Smooth muscle cell (in vitro differentiated cells): ENCODE results near the gene SLC25A2. TPM values are rescaled to one million over a fixed set of nuclear protein-coding genes. Genes with fewer than 3 reads are reported as not detected.
A peak's percentile ranks its signal among the peaks of the same experiment; 100 is the strongest.

Source experiments
- DNase-seq: peaks from one replicate; lab custom pipeline; 2025; ENCODE audit not compliant: unreplicated experiment; lab: John Stamatoyannopoulos, UW
- H2AFZ ChIP-seq: fragments of 200-600 bp; sonication (generic); 2 replicates; pipeline ENCODE4 v1.6.0; 2016; ENCODE audit warnings: antibody characterized with exemption, low read depth, mild to moderate bottlenecking
- H3F3A ChIP-seq: fragments of 200-600 bp; sonication (generic); 2 replicates; pipeline ENCODE4 v1.6.0; 2017; ENCODE audit warnings: antibody characterized with exemption, low read depth
- H3K27ac ChIP-seq: fragments of 200-600 bp; sonication (generic); 2 replicates; pipeline ENCODE4 v1.5.1; 2016; ENCODE audit warnings: low read depth, mild to moderate bottlenecking
- H3K27me3 ChIP-seq: fragments of 200-600 bp; sonication (generic); 2 replicates; pipeline ENCODE4 v1.6.1; 2016; ENCODE audit warnings: low read depth, mild to moderate bottlenecking
- H3K36me3 ChIP-seq: fragments of 200-600 bp; sonication (generic); 2 replicates; pipeline ENCODE4 v1.5.1; 2016; ENCODE audit warnings: low read depth
- H3K4me1 ChIP-seq: fragments of 200-600 bp; sonication (generic); 2 replicates; pipeline ENCODE4 v1.5.1; 2016; ENCODE audit warnings: low read depth
- H3K4me2 ChIP-seq: fragments of 200-600 bp; sonication (generic); 2 replicates; pipeline ENCODE4 v1.6.0; 2016; ENCODE audit warnings: mild to moderate bottlenecking
- H3K4me3 ChIP-seq: fragments of 200-600 bp; sonication (generic); 2 replicates; pipeline ENCODE4 v1.5.1; 2016; ENCODE audit warnings: mild to moderate bottlenecking
- H3K79me2 ChIP-seq: fragments of 200-600 bp; sonication (generic); 2 replicates; pipeline ENCODE4 v1.6.0; 2016; ENCODE audit warnings: low read depth, mild to moderate bottlenecking
- H3K9ac ChIP-seq: fragments of 200-600 bp; sonication (generic); 2 replicates; pipeline ENCODE4 v1.6.0; 2016; ENCODE audit warnings: low read depth
- H3K9me3 ChIP-seq: fragments of 200-600 bp; sonication (generic); replicated peaks from 2 replicates; pipeline ENCODE4 v1.5.1; 2016; ENCODE audit warnings: low read depth
- H4K20me1 ChIP-seq: fragments of 200-600 bp; sonication (generic); 2 replicates; pipeline ENCODE4 v1.6.0; 2016; ENCODE audit warnings: low read depth
- CTCF ChIP-seq: fragments of 200-600 bp; sonication (generic); IDR thresholded peaks from 2 replicates; pipeline ENCODE4 v1.5.1; 2017; ENCODE audit warnings: borderline replicate concordance, mild to moderate bottlenecking, antibody characterized with exemption; ENCODE audit not compliant: insufficient read depth, poor library complexity, severe bottlenecking
- WGBS: methylation state at CpG from one replicate; pipeline ENCODE4 v1.1.7; 2016; ENCODE audit warnings: low lambda C conversion rate; 5-methylcytosine and 5-hydroxymethylcytosine counted together
- polyA plus RNA-seq: library from polyadenylated mRNA; unstranded; fragments of >200 nt; fragmentation: Nextera tagmentation; extraction: Ambion mirVana; gene quantifications from 2 replicates; pipeline ENCODE4 v1.2.1, GENCODE V29; 2016
- total RNA-seq: library from RNA; depleted of rRNA; stranded (reverse); fragments of >200 nt; gene quantifications from 2 replicates; pipeline ENCODE4 v1.2.3, GENCODE V29; 2014

The SLC25A2 gene
- total and polyA plus RNA-seq, 2 experiments from 2014 or later = 0.15 TPM; not detected in 1

- Histone ChIP-seq H3K79me2 (peaks cover 26% of the 10 kb centered on the region), H3K27ac (no peak overlapping the region), H3K27me3 (no peaks in the 10 kb centered on the region), H3K4me1 (no peaks in the 10 kb centered on the region), H3K4me2 (no peak overlapping the region), H3K9me3 (peaks cover 28% of the 10 kb centered on the region), H3K4me3 (no peak overlapping the region), H3F3A (peaks cover 13% of the 10 kb centered on the region), H2AFZ (no peak overlapping the region), H3K36me3 (peaks cover 27% of the 10 kb centered on the region), H3K9ac (no peak overlapping the region), H4K20me1 (no peaks in the 10 kb centered on the region)
- 99% methylated on average over 3 of the region's 3 CpGs for WGBS
- no peak for DNase-seq
- TF ChIP-seq CTCF = no peak
These were observed 18.4 kb upstream of the SLC25A2 start for GRCh38 chr5:141322261-141322660.

GRCh38 chr5:141320225-141321169, 16.6 kb upstream of the SLC25A2 start, which contains the start of gene TAF7:
Gene TAF7, minus strand, starts transcription at chr5:141320784. Its CDS starts 740 bp downstream, at chr5:141320044.
- WGBS = 1% methylated on average over 67 of the region's 67 CpGs
- Histone ChIP-seq H3K4me1 (no peaks in the 10 kb centered on the region), H3K27me3 (no peaks in the 10 kb centered on the region), H3K79me2 (peaks cover 37% of the 10 kb centered on the region), H3K27ac (peak within 1 kb of the TSS; percentile 97), H3K4me2 (peak within 1 kb of the TSS; percentile 87), H3K9ac (peak within 1 kb of the TSS; percentile 98), H3K36me3 (peaks cover 45% of the 10 kb centered on the region), H3F3A (peaks cover 13% of the 10 kb centered on the region), H4K20me1 (no peaks in the 10 kb centered on the region), H2AFZ (peak within 1 kb of the TSS; percentile 98), H3K4me3 (peak within 1 kb of the TSS; percentile 85), H3K9me3 (peaks cover 41% of the 10 kb centered on the region)
- TF ChIP-seq CTCF = peak; percentile 86
- DNase-seq = peak; percentile 60

- H3K4me3 ChIP-seq = peak overlapping the region; percentile 85
- no peaks in the 10 kb centered on the region for H4K20me1 ChIP-seq
- peaks cover 42% of the 10 kb centered on the region for H3K79me2 ChIP-seq
- peak overlapping the region; percentile 87 for H3K4me2 ChIP-seq
- H3K9me3 ChIP-seq = peaks cover 42% of the 10 kb centered on the region
- no peak overlapping the region for H2AFZ ChIP-seq
- no peak for DNase-seq
- H3K27ac ChIP-seq = peak overlapping the region; percentile 97
- H3K36me3 ChIP-seq = peaks cover 53% of the 10 kb centered on the region
- H3K4me1 ChIP-seq = no peaks in the 10 kb centered on the region
- TF ChIP-seq CTCF = no peak
- peaks cover 13% of the 10 kb centered on the region for H3F3A ChIP-seq
- 73% methylated on average over 5 of the region's 5 CpGs for WGBS
- no peaks in the 10 kb centered on the region for H3K27me3 ChIP-seq
- H3K9ac ChIP-seq = no peak overlapping the region
These were observed 15.8 kb upstream of the SLC25A2 start for GRCh38 chr5:141319699-141320098.
